Panc1 (cell line): ENCODE data around the gene BCAN. TPM values are rescaled to one million over a fixed set of nuclear protein-coding genes. Genes with fewer than 3 reads are reported as not detected.
A peak's percentile ranks its signal among the peaks of the same experiment; 100 is the strongest.

ENCODE experiments used
- ATAC-seq: fragments of 200-7000 bp; cut with Tn5 transposase; 2 replicates; pipeline ENCODE4 v1.9.1; 2020; ENCODE audit warnings: mild to moderate bottlenecking, moderate library complexity
- BruUV-seq: library from RNA; stranded (reverse); fragments of 400-500 nt; replicated peaks from 2 replicates; lab custom pipeline; 2021; lab: Mats Ljungman, UMichigan
- CTCF ChIA-PET: fragments of 300-600 bp; sonication (Branson Sonifier 250); formaldehyde crosslinking; loops from one replicate; lab custom pipeline; 2022; ENCODE audit warnings: antibody characterized with exemption; lab: Charles Lee
- POLR2A ChIA-PET: fragments of 300-600 bp; sonication (Branson Sonifier 250); formaldehyde crosslinking; loops from one replicate; lab custom pipeline; 2022; ENCODE audit warnings: antibody characterized with exemption; lab: Charles Lee
- DNase-seq: peaks from one replicate; pipeline ENCODE4 v3.0.0-alpha.2; 2010; ENCODE audit warnings: low read depth, low spot score
- H3K27ac ChIP-seq: 2 replicates; pipeline ENCODE4 v1.5.1; 2011; ENCODE audit warnings: mild to moderate bottlenecking, low read length, inconsistent platforms
- H3K27me3 ChIP-seq: fragments of 200-500 bp; sonication (Bioruptor generic); 2 replicates; pipeline ENCODE4 v1.6.0; 2014; ENCODE audit warnings: low read length, inconsistent platforms; ENCODE audit not compliant: control insufficient read depth, insufficient read depth
- H3K36me3 ChIP-seq: fragments of 200-500 bp; sonication (Bioruptor generic); 2 replicates; pipeline ENCODE4 v1.5.1; 2014; ENCODE audit warnings: inconsistent platforms, mild to moderate bottlenecking, low read length, moderate library complexity; ENCODE audit not compliant: control insufficient read depth, insufficient read depth
- H3K4me1 ChIP-seq: 2 replicates; pipeline ENCODE4 v1.5.1; 2011; ENCODE audit warnings: inconsistent platforms, mild to moderate bottlenecking, low read length, moderate library complexity; ENCODE audit not compliant: control insufficient read depth, insufficient read depth
- H3K4me3 ChIP-seq, 2 experiments: 2 replicates each; pipeline ENCODE4 v1.5.1; 2011 to 2012; ENCODE audit warnings: low read depth in 2 of 2, low read length in 2 of 2, mild to moderate bottlenecking in 2 of 2, inconsistent platforms in 1 of 2, moderate library complexity in 1 of 2
- H3K9me3 ChIP-seq: fragments of 200-500 bp; sonication (Bioruptor generic); 2 replicates; pipeline ENCODE4 v1.5.1; 2014; ENCODE audit warnings: low read depth, mild to moderate bottlenecking, inconsistent platforms, low read length, moderate library complexity; ENCODE audit not compliant: control insufficient read depth, insufficient read depth
- POLR2AphosphoS5 ChIP-seq: IDR thresholded peaks from 2 replicates; pipeline ENCODE4 v1.6.1; 2012; ENCODE audit warnings: mild to moderate bottlenecking, low read depth, low read length, moderate library complexity
- SIN3A ChIP-seq: IDR thresholded peaks from 2 replicates; pipeline ENCODE4 v1.6.1; 2012; ENCODE audit warnings: low read depth, mild to moderate bottlenecking, low read length, moderate library complexity, borderline replicate concordance; ENCODE audit not compliant: insufficient read depth
- TCF7L2 ChIP-seq: IDR thresholded peaks from 2 replicates; pipeline ENCODE4 v1.6.1; 2011; ENCODE audit warnings: mild to moderate bottlenecking, low read depth, low read length, inconsistent platforms
- in situ Hi-C: cut with HindIII; loops from 2 replicates; pipeline ENCODE4 v1.10.0; 2016; ENCODE audit warnings: low sequenced_read_pairs, low pct_unique_long_range_greater_than_20kb
- intact Hi-C: fragments of 100-400 bp; cut with micrococcal nuclease; formaldehyde crosslinking; loops from one replicate; pipeline ENCODE4 v1.10.0; 2022; ENCODE audit not compliant: unreplicated experiment
- total RNA-seq: library from RNA; stranded (reverse); gene quantifications from one replicate; pipeline ENCODE4 v1.2.1, GENCODE V29; 2021; ENCODE audit not compliant: unreplicated experiment
- TF ChIP-seq, protein P1 (sequence below): fragments of 450-650 bp; IDR thresholded peaks from 2 replicates; pipeline ENCODE4 v1.5.1; 2017; ENCODE audit warnings: mild to moderate bottlenecking
- TF ChIP-seq, protein P2 (sequence below), 2 experiments: IDR thresholded peaks; 2 replicates each; pipeline ENCODE4 v1.6.1; 2011 to 2012; ENCODE audit warnings: low read depth in 2 of 2, control low read depth in 1 of 2, low read length in 1 of 2, mild to moderate bottlenecking in 1 of 2, moderate library complexity in 1 of 2; ENCODE audit not compliant: insufficient read depth in 1 of 2

BCAN gene
- total RNA-seq, 1 experiment from 2014 or later = 0.57 TPM

DNA sequence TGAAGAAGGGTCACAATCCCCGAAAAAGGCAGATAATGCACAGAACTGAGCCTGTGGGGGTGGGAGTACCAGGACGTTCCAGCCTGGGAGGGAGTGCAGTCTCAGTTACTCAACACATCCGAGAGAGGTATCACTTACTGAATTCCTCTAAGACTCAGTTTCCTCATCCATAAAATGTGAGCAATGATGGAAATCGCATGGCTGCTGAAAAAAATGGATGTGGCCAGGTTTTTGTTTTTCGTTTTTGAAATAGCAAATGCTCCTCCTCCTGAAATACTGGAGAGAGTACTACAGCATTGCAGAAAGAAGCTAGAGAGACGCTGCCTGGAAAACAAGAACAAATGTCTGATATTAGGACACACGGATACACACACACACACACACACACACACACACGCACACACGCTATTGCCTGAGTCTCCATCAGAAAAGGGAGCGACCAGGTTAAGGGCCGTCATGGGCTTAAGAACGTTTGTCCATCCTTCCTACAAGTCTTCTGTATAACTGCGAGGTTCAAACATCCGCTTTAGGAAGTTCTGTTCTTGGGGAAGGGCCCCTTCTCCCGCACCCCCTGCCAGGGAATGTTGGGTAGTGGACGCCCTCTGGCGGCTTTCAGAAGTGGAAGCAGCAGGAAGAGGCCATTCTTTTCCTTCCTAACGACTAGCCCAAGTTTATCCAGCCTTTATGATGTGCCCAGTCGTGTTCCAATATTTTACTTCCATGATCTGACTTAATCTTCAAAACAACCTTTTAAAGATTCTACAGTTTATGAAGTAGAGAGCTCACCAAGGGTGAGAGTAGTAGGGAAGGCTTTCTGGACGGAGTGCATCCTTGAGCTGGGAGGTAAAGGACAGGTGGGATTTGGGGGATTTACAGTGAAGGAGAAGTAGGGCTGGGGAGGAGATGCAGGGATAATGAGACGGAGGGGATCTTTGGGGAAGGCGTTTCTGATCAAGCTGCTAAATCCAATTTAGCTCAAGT is 36.0 kb downstream of the BCAN start:
- Histone ChIP-seq H3K9me3 (no peaks in the 10 kb centered on the region), H3K4me3 (peak overlapping the region in 1 of 2 experiments; percentile 57; a peak in 3 of 4 replicates), H3K27me3 (no peaks in the 10 kb centered on the region), H3K36me3 (no peaks in the 10 kb centered on the region), H3K4me1 (peaks cover 18% of the 10 kb centered on the region), H3K27ac (peak overlapping the region; percentile 72)
- in situ Hi-C loops = no loop called here
- intact Hi-C loops = loop anchor here (1.0 kb wide), 1 partner anchor 18 kb away; no protein-coding TSS in a partner anchor
- ATAC-seq (peak; percentile 58), DNase-seq (no peak)
- CTCF ChIA-PET = interaction anchor here (0.6 to 3.6 kb wide), 7 partner anchors 10 to 66 kb away, joined by 3 to 47 read pairs (median 4); partner anchors contain the start of genes ISG20L2 and METTL25B
- POLR2A ChIA-PET = interaction anchor here (0.5 kb wide), 1 partner anchor 50 kb away, joined by 6 read pairs; the partner anchor contains the start of gene METTL25B
- TF ChIP-seq TCF7L2 = no peak
- TF ChIP-seq, protein P1, sequence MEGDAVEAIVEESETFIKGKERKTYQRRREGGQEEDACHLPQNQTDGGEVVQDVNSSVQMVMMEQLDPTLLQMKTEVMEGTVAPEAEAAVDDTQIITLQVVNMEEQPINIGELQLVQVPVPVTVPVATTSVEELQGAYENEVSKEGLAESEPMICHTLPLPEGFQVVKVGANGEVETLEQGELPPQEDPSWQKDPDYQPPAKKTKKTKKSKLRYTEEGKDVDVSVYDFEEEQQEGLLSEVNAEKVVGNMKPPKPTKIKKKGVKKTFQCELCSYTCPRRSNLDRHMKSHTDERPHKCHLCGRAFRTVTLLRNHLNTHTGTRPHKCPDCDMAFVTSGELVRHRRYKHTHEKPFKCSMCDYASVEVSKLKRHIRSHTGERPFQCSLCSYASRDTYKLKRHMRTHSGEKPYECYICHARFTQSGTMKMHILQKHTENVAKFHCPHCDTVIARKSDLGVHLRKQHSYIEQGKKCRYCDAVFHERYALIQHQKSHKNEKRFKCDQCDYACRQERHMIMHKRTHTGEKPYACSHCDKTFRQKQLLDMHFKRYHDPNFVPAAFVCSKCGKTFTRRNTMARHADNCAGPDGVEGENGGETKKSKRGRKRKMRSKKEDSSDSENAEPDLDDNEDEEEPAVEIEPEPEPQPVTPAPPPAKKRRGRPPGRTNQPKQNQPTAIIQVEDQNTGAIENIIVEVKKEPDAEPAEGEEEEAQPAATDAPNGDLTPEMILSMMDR = peak; percentile 93
- no peak for TF ChIP-seq POLR2AphosphoS5
- TF ChIP-seq, protein P2, sequence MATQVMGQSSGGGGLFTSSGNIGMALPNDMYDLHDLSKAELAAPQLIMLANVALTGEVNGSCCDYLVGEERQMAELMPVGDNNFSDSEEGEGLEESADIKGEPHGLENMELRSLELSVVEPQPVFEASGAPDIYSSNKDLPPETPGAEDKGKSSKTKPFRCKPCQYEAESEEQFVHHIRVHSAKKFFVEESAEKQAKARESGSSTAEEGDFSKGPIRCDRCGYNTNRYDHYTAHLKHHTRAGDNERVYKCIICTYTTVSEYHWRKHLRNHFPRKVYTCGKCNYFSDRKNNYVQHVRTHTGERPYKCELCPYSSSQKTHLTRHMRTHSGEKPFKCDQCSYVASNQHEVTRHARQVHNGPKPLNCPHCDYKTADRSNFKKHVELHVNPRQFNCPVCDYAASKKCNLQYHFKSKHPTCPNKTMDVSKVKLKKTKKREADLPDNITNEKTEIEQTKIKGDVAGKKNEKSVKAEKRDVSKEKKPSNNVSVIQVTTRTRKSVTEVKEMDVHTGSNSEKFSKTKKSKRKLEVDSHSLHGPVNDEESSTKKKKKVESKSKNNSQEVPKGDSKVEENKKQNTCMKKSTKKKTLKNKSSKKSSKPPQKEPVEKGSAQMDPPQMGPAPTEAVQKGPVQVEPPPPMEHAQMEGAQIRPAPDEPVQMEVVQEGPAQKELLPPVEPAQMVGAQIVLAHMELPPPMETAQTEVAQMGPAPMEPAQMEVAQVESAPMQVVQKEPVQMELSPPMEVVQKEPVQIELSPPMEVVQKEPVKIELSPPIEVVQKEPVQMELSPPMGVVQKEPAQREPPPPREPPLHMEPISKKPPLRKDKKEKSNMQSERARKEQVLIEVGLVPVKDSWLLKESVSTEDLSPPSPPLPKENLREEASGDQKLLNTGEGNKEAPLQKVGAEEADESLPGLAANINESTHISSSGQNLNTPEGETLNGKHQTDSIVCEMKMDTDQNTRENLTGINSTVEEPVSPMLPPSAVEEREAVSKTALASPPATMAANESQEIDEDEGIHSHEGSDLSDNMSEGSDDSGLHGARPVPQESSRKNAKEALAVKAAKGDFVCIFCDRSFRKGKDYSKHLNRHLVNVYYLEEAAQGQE (IDR thresholded peaks at IDR 0.05; ENCODE audit: insufficient read depth in 1 of 2, low read depth in 2 of 2, low read length in 1 of 2) = no peak
- TF ChIP-seq SIN3A = no peak
- no TSS peak for BruUV-seq

DNA sequence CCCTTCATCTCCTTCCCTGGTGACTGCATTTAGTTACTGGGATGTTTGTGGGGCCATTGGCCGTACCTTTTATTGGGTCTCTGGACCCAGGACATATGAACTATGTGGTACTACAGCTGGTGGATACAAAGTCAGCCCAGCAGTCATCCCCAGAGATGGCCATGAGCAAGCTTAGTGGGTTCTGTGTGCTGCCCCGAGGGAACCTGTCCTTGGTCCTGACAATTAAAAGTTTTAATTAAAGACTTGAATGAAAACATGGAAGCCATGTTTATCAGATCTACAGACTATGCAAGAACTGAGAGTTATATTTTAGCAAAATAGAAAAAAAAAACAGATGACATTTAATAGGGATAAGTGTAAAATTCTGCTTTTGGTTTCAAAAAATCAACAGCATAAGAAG is 38.1 kb downstream of the BCAN start:
- DNase-seq = no peak
- Histone ChIP-seq H3K27me3 (no peaks in the 10 kb centered on the region), H3K36me3 (no peaks in the 10 kb centered on the region), H3K27ac (no peak overlapping the region), H3K4me3 (no peak overlapping the region), H3K4me1 (peaks cover 18% of the 10 kb centered on the region), H3K9me3 (no peaks in the 10 kb centered on the region)
- in situ Hi-C loops (no loop called here), intact Hi-C loops (no loop called here)
- BruUV-seq = no TSS peak
- no peak for ATAC-seq
- ChIA-PET POLR2A (interaction anchor here (0.7 kb wide), 1 partner anchor 31 kb away, joined by 4 read pairs; no protein-coding TSS in a partner anchor), CTCF (interaction anchor here (0.6 to 1.3 kb wide), 3 partner anchors 9 to 55 kb away, joined by 5 to 6 read pairs (median 5); no protein-coding TSS in a partner anchor)
- TF ChIP-seq, protein P1 = no peak
- TF ChIP-seq, protein P2 (IDR thresholded peaks at IDR 0.05; ENCODE audit: insufficient read depth in 1 of 2, low read depth in 2 of 2, low read length in 1 of 2) = peak in 1 of 2 experiments; percentile 61; a peak in 1 of 4 replicates
- TF ChIP-seq TCF7L2 (no peak), SIN3A (no peak), POLR2AphosphoS5 (no peak)
